ENCODE data around the gene EPS15.
"Not testable (repeated sequence)": the region's sequence is repeated elsewhere in the genome, so short reads cannot be mapped to it uniquely, and the experiment has no call there.

EPS15 gene

GRCh38 chr1:51515982-51516648 lies 3.0 kb downstream of the EPS15 start:
- no peak for FAIRE-seq
- no peak for DNase-seq (ENCODE audit: low spot score)

- DNase-seq (ENCODE audit: low spot score) (no peak), FAIRE-seq (no peak)
Measured at GRCh38 chr1:51515312-51515960, 3.6 kb downstream of the EPS15 start.

- no peak for DNase-seq (ENCODE audit: low spot score)
- no peak for FAIRE-seq
Measured at GRCh38 chr1:51514733-51515132, 4.3 kb downstream of the EPS15 start.

- no peak for DNase-seq (ENCODE audit: low spot score)
- FAIRE-seq = peak; percentile 8
Measured at GRCh38 chr1:51512606-51513005, 6.5 kb downstream of the EPS15 start.

GRCh38 chr1:51512120-51512519 lies 6.9 kb downstream of the EPS15 start:
- FAIRE-seq = no peak

GRCh38 chr1:51509773-51510172 lies 9.3 kb downstream of the EPS15 start:
- FAIRE-seq (no peak), DNase-seq (ENCODE audit: low spot score) (no peak)

More at GRCh38 chr1:51512120-51512519, 6.9 kb downstream of the EPS15 start:
- no peak for DNase-seq (ENCODE audit: low spot score)

GRCh38 chr1:51506537-51506936 lies 12.5 kb downstream of the EPS15 start:
- FAIRE-seq (no peak), DNase-seq (ENCODE audit: low spot score) (no peak)

GRCh38 chr1:51504806-51505525 lies 14.1 kb downstream of the EPS15 start:
- no peak for DNase-seq (ENCODE audit: low spot score)

GRCh38 chr1:51501218-51501630 lies 17.8 kb downstream of the EPS15 start:
- DNase-seq (ENCODE audit: low spot score); FAIRE-seq: not testable (repeated sequence)

More at GRCh38 chr1:51504806-51505525, 14.1 kb downstream of the EPS15 start:
- FAIRE-seq = peak; percentile 22

GRCh38 chr1:51499694-51500093 lies 19.4 kb downstream of the EPS15 start:
- DNase-seq (ENCODE audit: low spot score) (no peak), FAIRE-seq (no peak)

GRCh38 chr1:51498924-51499323 lies 20.1 kb downstream of the EPS15 start:
- DNase-seq (ENCODE audit: low spot score) (no peak), FAIRE-seq (no peak)

GRCh38 chr1:51497340-51497739 lies 21.7 kb downstream of the EPS15 start:
- DNase-seq (ENCODE audit: low spot score) (no peak), FAIRE-seq (no peak)

- FAIRE-seq = no peak
- DNase-seq (ENCODE audit: low spot score) = no peak
Measured at GRCh38 chr1:51494138-51494830, 24.8 kb downstream of the EPS15 start.

GRCh38 chr1:51491166-51491981 lies 27.7 kb downstream of the EPS15 start:
- no peak for DNase-seq (ENCODE audit: low spot score)
- FAIRE-seq = no peak

- FAIRE-seq (no peak), DNase-seq (ENCODE audit: low spot score) (no peak)
Measured at GRCh38 chr1:51489472-51489871, 29.6 kb downstream of the EPS15 start.

- no peak for FAIRE-seq
- DNase-seq (ENCODE audit: low spot score) = no peak
Measured at GRCh38 chr1:51488372-51489050, 30.6 kb downstream of the EPS15 start.

GRCh38 chr1:51487628-51488027 lies 31.4 kb downstream of the EPS15 start:
- no peak for DNase-seq (ENCODE audit: low spot score)
- FAIRE-seq = no peak

- DNase-seq (ENCODE audit: low spot score) = no peak
- FAIRE-seq = peak; percentile 44
Measured at GRCh38 chr1:51484591-51484990, 34.5 kb downstream of the EPS15 start.

GRCh38 chr1:51482881-51483280 lies 36.2 kb downstream of the EPS15 start:
- DNase-seq (ENCODE audit: low spot score) = no peak
- FAIRE-seq = no peak
